ENCODE results near the gene FBXO45.

DNA sequence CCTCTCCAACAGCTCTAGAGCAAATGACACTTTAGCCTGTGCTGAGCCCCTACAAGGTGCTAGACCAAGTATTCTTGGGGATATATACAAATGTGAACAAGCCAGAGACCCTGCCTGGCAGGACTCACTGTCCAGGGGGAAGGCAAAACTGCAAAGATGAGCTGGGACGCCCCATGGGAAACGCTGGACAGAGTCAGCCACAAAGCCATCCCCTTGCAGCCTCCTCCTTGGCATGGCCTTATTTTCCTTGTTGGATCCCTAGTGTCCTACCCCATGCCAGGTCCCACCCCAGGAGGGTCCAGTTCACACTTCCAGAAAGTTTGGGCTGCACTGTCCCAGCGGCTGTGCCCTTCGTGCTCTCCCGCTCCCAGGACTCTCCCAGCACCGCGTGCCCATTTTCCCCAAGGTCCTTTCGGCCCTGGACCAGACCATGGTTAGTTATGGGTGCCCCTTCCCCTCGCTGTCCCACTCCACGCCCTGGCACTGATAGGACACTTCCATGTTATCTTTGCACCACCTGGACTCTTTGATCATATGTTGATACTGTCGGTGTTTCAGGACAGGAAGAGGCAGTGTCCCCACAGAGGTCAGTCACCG lies 65.2 kb downstream of the FBXO45 start:
- TF ChIP-seq POLR2A (IDR thresholded peaks at IDR 0.05) (no peak), CTCF (IDR thresholded peaks at IDR 0.05) (no peak)

All from testis (tissue), 2 donors.